GM12878 (cell line): ENCODE results near the gene POLR1F.
"Not testable (repeated sequence)": the region's sequence is repeated elsewhere in the genome, so short reads cannot be mapped to it uniquely, and the experiment has no call there.

Experiments used
- CBFB ChIP-seq: IDR thresholded peaks from 2 replicates; pipeline ENCODE4 v1.6.1; 2016; ENCODE audit warnings: antibody characterized with exemption, low read depth
- CBX5 ChIP-seq: sonication (generic); IDR thresholded peaks from 2 replicates; pipeline ENCODE4 v1.6.1; 2016; ENCODE audit warnings: low read depth, moderate library complexity, mild to moderate bottlenecking, inconsistent platforms
- CHD1 ChIP-seq: IDR thresholded peaks from 2 replicates; pipeline ENCODE4 v1.6.1; 2012; ENCODE audit warnings: low read depth, low read length, improper control_type of control experiment
- FOXM1 ChIP-seq: IDR thresholded peaks from 2 replicates; pipeline ENCODE4 v1.6.1; 2012; ENCODE audit warnings: low read depth, mild to moderate bottlenecking, inconsistent platforms, low read length, moderate library complexity
- IKZF2 ChIP-seq, 2 experiments: fragments of 450-650 bp; IDR thresholded peaks; 2 replicates each; pipeline ENCODE4 v1.6.1; 2017; ENCODE audit warnings: mild to moderate bottlenecking in 2 of 2, moderate library complexity in 2 of 2
- MEF2B ChIP-seq: fragments of 450-650 bp; IDR thresholded peaks from 2 replicates; pipeline ENCODE4 v1.6.1; 2018; ENCODE audit warnings: mild to moderate bottlenecking, moderate library complexity; ENCODE audit not compliant: partially characterized antibody, poor library complexity, severe bottlenecking
- POLR2A ChIP-seq: IDR thresholded peaks from 2 replicates; pipeline ENCODE4 v1.6.1; 2011; ENCODE audit warnings: low read depth, mild to moderate bottlenecking, low read length
- RAD21 ChIP-seq: IDR thresholded peaks from 2 replicates; pipeline ENCODE4 v1.6.1; 2011; ENCODE audit warnings: mild to moderate bottlenecking, low read depth, low read length, moderate library complexity; ENCODE audit not compliant: insufficient read depth
- RFX5 ChIP-seq: IDR thresholded peaks from 2 replicates; pipeline ENCODE4 v1.6.1; 2011; ENCODE audit warnings: low read depth, low read length, improper control_type of control experiment
- TAF1 ChIP-seq: IDR thresholded peaks from 2 replicates; pipeline ENCODE4 v1.6.1; 2011; ENCODE audit warnings: mild to moderate bottlenecking, low read depth, low read length, borderline replicate concordance
- ZNF207 ChIP-seq: fragments of 450-650 bp; IDR thresholded peaks from 2 replicates; pipeline ENCODE4 v1.6.1; 2014; ENCODE audit warnings: antibody characterized with exemption, mild to moderate bottlenecking, borderline replicate concordance
- TF ChIP-seq, protein P1 (sequence below): IDR thresholded peaks from 2 replicates; pipeline ENCODE4 v1.6.1; 2012; ENCODE audit warnings: low read depth, low read length, improper control_type of control experiment
- TF ChIP-seq, protein P2 (sequence below), 3 experiments: IDR thresholded peaks in 2 of 3; conservative IDR thresholded peaks in 1 of 3; 2 replicates each; pipeline ENCODE4 v1.5.1; 2011; ENCODE audit warnings: low read depth in 3 of 3, low read length in 3 of 3, mild to moderate bottlenecking in 3 of 3, control low read depth in 2 of 3, moderate library complexity in 2 of 3, inconsistent platforms in 1 of 3, mixed read lengths in 1 of 3; ENCODE audit not compliant: control insufficient read depth in 2 of 3, insufficient read depth in 1 of 3; ENCODE audit errors: extremely low read depth in 1 of 3

DNA sequence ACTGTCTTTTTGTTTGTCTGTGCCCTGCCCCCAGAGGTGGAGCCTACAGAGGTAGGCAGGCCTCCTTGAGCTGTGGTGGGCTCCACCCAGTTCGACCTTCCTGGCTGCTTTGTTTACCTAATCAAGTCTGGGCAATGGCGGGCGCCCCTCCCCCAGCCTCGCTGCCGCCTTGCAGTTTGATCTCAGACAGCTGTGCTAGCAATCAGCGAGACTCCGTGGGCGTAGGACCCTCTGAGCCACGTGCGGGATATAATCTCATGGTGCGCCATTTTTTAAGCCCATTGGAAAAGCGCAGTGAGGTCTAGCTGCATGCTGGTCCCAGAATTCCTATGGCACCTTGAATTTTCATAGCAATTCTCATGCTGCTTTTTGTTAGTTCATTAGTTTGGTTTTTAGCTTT lies 19.7 kb downstream of the POLR1F start:
- TF ChIP-seq, protein P1, sequence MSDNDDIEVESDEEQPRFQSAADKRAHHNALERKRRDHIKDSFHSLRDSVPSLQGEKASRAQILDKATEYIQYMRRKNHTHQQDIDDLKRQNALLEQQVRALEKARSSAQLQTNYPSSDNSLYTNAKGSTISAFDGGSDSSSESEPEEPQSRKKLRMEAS = not testable (repeated sequence)
- TF ChIP-seq, protein P2, sequence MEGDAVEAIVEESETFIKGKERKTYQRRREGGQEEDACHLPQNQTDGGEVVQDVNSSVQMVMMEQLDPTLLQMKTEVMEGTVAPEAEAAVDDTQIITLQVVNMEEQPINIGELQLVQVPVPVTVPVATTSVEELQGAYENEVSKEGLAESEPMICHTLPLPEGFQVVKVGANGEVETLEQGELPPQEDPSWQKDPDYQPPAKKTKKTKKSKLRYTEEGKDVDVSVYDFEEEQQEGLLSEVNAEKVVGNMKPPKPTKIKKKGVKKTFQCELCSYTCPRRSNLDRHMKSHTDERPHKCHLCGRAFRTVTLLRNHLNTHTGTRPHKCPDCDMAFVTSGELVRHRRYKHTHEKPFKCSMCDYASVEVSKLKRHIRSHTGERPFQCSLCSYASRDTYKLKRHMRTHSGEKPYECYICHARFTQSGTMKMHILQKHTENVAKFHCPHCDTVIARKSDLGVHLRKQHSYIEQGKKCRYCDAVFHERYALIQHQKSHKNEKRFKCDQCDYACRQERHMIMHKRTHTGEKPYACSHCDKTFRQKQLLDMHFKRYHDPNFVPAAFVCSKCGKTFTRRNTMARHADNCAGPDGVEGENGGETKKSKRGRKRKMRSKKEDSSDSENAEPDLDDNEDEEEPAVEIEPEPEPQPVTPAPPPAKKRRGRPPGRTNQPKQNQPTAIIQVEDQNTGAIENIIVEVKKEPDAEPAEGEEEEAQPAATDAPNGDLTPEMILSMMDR (IDR thresholded peaks at IDR 0.05 in 2 of 3, conservative IDR thresholded peaks at IDR 0.05 in 1 of 3; ENCODE audit: control insufficient read depth in 2 of 3, extremely low read depth in 1 of 3, insufficient read depth in 1 of 3, low read depth in 3 of 3, low read length in 3 of 3) = not testable (repeated sequence)
- TF ChIP-seq ZNF207; POLR2A; CBX5; TAF1; IKZF2 (IDR thresholded peaks at IDR 0.05); CHD1; RAD21; MEF2B; FOXM1; CBFB; RFX5: not testable (repeated sequence)
